ENCODE data around the gene MSI2. TPM values are rescaled to one million over a fixed set of nuclear protein-coding genes. Genes with fewer than 3 reads are reported as not detected.

The MSI2 gene
- total RNA-seq, 1 donor from 2014 or later: 67.9 TPM

GRCh38 chr17:57507828-57508227 is 251.5 kb downstream of the MSI2 start:
- no peaks in the 10 kb centered on the region for H3K9me3 Mint-ChIP-seq (ENCODE audit: unreplicated experiment)
- no peak for DNase-seq (ENCODE audit: low read depth)
- peaks cover 4% of the 10 kb centered on the region for H3K79me2 ChIP-seq (ENCODE audit: insufficient read depth, low read length)
- peaks cover 5% of the 10 kb centered on the region for H3K4me1 ChIP-seq (ENCODE audit: insufficient read depth, low read length)
- H3K4me3 ChIP-seq (ENCODE audit: insufficient read depth, low read depth, low read length): no peak overlapping the region
- no peak overlapping the region for H3K4me2 ChIP-seq (ENCODE audit: low read length)
- no peak overlapping the region for H2AFZ ChIP-seq (ENCODE audit: low read depth, low read length)
- no peak for FAIRE-seq
- TF ChIP-seq EZH2 (IDR thresholded peaks at IDR 0.05; ENCODE audit: insufficient read depth, low read length) (no peak), CTCF (IDR thresholded peaks at IDR 0.05; ENCODE audit: insufficient read depth, low read depth, low read length) (no peak)
- H4K20me1 ChIP-seq (ENCODE audit: insufficient read depth, low read length): peaks cover 23% of the 10 kb centered on the region
- no peak overlapping the region for H3K27ac ChIP-seq (ENCODE audit: low read depth, low read length)
- peaks cover 4% of the 10 kb centered on the region for H3K4me1 Mint-ChIP-seq (ENCODE audit: low read depth, unreplicated experiment)
- H3K27ac Mint-ChIP-seq (ENCODE audit: unreplicated experiment): no peak overlapping the region
- H3K36me3 Mint-ChIP-seq (ENCODE audit: low read depth, unreplicated experiment): no peaks in the 10 kb centered on the region
- H3K9ac ChIP-seq (ENCODE audit: low read length): no peak overlapping the region
- H3K36me3 ChIP-seq (ENCODE audit: insufficient read depth, low read length): no peaks in the 10 kb centered on the region
- no peaks in the 10 kb centered on the region for H3K27me3 ChIP-seq (ENCODE audit: insufficient read depth, low read length)
- no peaks in the 10 kb centered on the region for H3K9me3 ChIP-seq (ENCODE audit: insufficient read depth, low read depth, low read length)
- H3K4me3 Mint-ChIP-seq (ENCODE audit: unreplicated experiment): no peak overlapping the region
- H3K27me3 Mint-ChIP-seq (ENCODE audit: low read depth, unreplicated experiment): no peaks in the 10 kb centered on the region

GRCh38 chr17:57508671-57509070 is 252.3 kb downstream of the MSI2 start:
- Mint-ChIP-seq H3K4me3 (ENCODE audit: unreplicated experiment) (no peak overlapping the region), H3K9me3 (ENCODE audit: unreplicated experiment) (no peaks in the 10 kb centered on the region), H3K27ac (ENCODE audit: unreplicated experiment) (no peak overlapping the region), H3K36me3 (ENCODE audit: low read depth, unreplicated experiment) (no peaks in the 10 kb centered on the region), H3K4me1 (ENCODE audit: low read depth, unreplicated experiment) (peaks cover 4% of the 10 kb centered on the region), H3K27me3 (ENCODE audit: low read depth, unreplicated experiment) (no peaks in the 10 kb centered on the region)
- H2AFZ ChIP-seq (ENCODE audit: low read depth, low read length): no peak overlapping the region
- no peaks in the 10 kb centered on the region for H3K9me3 ChIP-seq (ENCODE audit: insufficient read depth, low read depth, low read length)
- H3K9ac ChIP-seq (ENCODE audit: low read length): no peak overlapping the region
- peaks cover 23% of the 10 kb centered on the region for H4K20me1 ChIP-seq (ENCODE audit: insufficient read depth, low read length)
- no peaks in the 10 kb centered on the region for H3K36me3 ChIP-seq (ENCODE audit: insufficient read depth, low read length)
- no peak overlapping the region for H3K27ac ChIP-seq (ENCODE audit: low read depth, low read length)
- TF ChIP-seq EZH2 (IDR thresholded peaks at IDR 0.05; ENCODE audit: insufficient read depth, low read length): no peak
- no peak for TF ChIP-seq CTCF (IDR thresholded peaks at IDR 0.05; ENCODE audit: insufficient read depth, low read depth, low read length)
- H3K27me3 ChIP-seq (ENCODE audit: insufficient read depth, low read length): no peaks in the 10 kb centered on the region
- H3K79me2 ChIP-seq (ENCODE audit: insufficient read depth, low read length): peaks cover 4% of the 10 kb centered on the region
- H3K4me1 ChIP-seq (ENCODE audit: insufficient read depth, low read length): peaks cover 5% of the 10 kb centered on the region
- H3K4me3 ChIP-seq (ENCODE audit: insufficient read depth, low read depth, low read length): no peak overlapping the region
- DNase-seq (ENCODE audit: low read depth): no peak
- H3K4me2 ChIP-seq (ENCODE audit: low read length): no peak overlapping the region
- no peak for FAIRE-seq

- H3K27ac Mint-ChIP-seq (ENCODE audit: unreplicated experiment): no peak overlapping the region
- H3K27me3 Mint-ChIP-seq (ENCODE audit: low read depth, unreplicated experiment): no peaks in the 10 kb centered on the region
- no peak overlapping the region for H3K4me3 ChIP-seq (ENCODE audit: insufficient read depth, low read depth, low read length)
- no peak overlapping the region for H3K9ac ChIP-seq (ENCODE audit: low read length)
- FAIRE-seq (no peak), DNase-seq (ENCODE audit: low read depth) (no peak)
- peaks cover 3% of the 10 kb centered on the region for H3K9me3 Mint-ChIP-seq (ENCODE audit: unreplicated experiment)
- peaks cover 25% of the 10 kb centered on the region for H4K20me1 ChIP-seq (ENCODE audit: insufficient read depth, low read length)
- H3K4me3 Mint-ChIP-seq (ENCODE audit: unreplicated experiment): no peak overlapping the region
- H2AFZ ChIP-seq (ENCODE audit: low read depth, low read length): no peak overlapping the region
- no peak overlapping the region for H3K27ac ChIP-seq (ENCODE audit: low read depth, low read length)
- H3K36me3 Mint-ChIP-seq (ENCODE audit: low read depth, unreplicated experiment): peaks cover 4% of the 10 kb centered on the region
- peaks cover 14% of the 10 kb centered on the region for H3K4me1 Mint-ChIP-seq (ENCODE audit: low read depth, unreplicated experiment)
- H3K79me2 ChIP-seq (ENCODE audit: insufficient read depth, low read length): peaks cover 4% of the 10 kb centered on the region
- no peaks in the 10 kb centered on the region for H3K27me3 ChIP-seq (ENCODE audit: insufficient read depth, low read length)
- TF ChIP-seq CTCF (IDR thresholded peaks at IDR 0.05; ENCODE audit: insufficient read depth, low read depth, low read length) (no peak), EZH2 (IDR thresholded peaks at IDR 0.05; ENCODE audit: insufficient read depth, low read length) (no peak)
- peaks cover 2% of the 10 kb centered on the region for H3K4me1 ChIP-seq (ENCODE audit: insufficient read depth, low read length)
- H3K9me3 ChIP-seq (ENCODE audit: insufficient read depth, low read depth, low read length): no peaks in the 10 kb centered on the region
- H3K36me3 ChIP-seq (ENCODE audit: insufficient read depth, low read length): no peaks in the 10 kb centered on the region
- H3K4me2 ChIP-seq (ENCODE audit: low read length): no peak overlapping the region
Measured at GRCh38 chr17:57511475-57512123, 255.3 kb downstream of the MSI2 start.
